IPS-NIHi7 (cell line): Measurements from ENCODE around the gene KIAA0513.
"Not testable (repeated sequence)": the region's sequence is repeated elsewhere in the genome, so short reads cannot be mapped to it uniquely, and the experiment has no call there.

Experiments
- DNase-seq: peaks from one replicate; pipeline ENCODE4 v3.0.0; 2012; ENCODE audit warnings: mixed read lengths; ENCODE audit errors: extremely low spot score

The KIAA0513 gene

GRCh38 chr16:85028685-85029407 is 1.3 kb downstream of the KIAA0513 start:
- no peak for DNase-seq

- no peak for DNase-seq
These were observed 1.8 kb downstream of the KIAA0513 start for GRCh38 chr16:85029408-85029784.

DNA sequence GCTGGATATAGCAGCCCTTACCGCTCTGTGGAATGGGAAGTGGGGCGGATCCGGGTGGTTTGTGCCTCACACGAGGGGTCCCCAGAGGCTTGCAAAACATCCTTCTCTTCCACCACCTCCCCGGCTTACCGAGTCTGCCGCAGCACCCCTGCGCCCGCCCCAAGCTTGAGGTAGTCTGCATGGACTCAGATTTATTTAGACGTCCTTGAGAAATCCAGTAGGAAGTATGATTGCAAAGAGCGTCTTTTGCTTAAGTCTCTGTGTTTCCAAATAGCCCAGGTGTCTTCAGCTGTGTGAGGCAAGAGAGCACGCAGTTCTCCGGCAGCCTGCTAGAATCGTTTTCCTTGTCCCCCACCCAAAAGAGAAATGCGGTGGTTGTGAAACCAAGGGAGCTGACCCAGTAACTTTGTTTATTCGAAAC is 2.4 kb downstream of the KIAA0513 start:
- no peak for DNase-seq

- DNase-seq = no peak
These were observed 3.9 kb downstream of the KIAA0513 start for GRCh38 chr16:85031451-85031850.

- DNase-seq = not testable (repeated sequence)
These were observed 4.6 kb downstream of the KIAA0513 start for GRCh38 chr16:85032187-85032586.

- peak; percentile 41 for DNase-seq
These were observed 5.6 kb downstream of the KIAA0513 start for GRCh38 chr16:85033171-85033570.

DNA sequence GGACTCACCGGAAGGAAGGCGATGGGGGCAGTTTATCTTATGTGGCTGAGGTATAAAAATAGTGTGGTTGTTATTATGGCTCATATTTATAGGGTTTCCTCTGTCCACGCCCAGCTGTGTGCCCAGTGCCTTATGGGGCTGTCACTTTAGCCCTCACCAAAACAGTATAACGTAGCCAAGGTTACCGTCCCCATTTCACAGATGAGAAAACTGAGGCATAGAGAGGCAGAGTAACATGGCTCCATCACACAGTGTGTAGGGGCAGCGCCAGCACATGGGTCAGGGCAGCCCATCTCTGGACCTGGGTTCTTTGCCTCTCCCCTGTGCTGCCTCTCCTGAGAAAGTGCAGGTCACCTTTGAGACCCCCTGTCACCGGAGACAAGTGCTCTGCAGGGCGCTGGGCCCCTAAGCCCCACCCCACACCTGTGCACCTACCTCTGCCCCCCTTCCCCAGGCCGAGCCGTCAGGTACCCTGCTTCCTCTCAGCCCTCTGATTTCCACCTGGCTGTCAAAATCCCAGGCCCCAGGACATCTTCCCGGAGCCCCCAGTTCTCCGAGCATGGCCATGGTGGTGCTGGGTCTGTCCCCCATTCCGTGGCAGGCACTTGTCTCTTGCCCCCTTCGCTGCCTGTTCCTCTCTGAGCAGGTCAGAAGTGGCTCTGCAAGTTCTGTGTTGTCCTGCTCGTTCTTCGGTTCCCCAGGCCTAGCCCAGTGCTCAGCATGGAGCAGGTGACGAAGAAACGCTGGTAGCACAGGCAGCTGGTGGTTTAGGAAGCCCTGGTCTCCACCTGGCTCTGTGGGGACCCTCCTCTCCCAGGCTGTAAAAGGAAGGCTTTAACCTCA is 7.2 kb downstream of the KIAA0513 start:
- DNase-seq = no peak

DNA sequence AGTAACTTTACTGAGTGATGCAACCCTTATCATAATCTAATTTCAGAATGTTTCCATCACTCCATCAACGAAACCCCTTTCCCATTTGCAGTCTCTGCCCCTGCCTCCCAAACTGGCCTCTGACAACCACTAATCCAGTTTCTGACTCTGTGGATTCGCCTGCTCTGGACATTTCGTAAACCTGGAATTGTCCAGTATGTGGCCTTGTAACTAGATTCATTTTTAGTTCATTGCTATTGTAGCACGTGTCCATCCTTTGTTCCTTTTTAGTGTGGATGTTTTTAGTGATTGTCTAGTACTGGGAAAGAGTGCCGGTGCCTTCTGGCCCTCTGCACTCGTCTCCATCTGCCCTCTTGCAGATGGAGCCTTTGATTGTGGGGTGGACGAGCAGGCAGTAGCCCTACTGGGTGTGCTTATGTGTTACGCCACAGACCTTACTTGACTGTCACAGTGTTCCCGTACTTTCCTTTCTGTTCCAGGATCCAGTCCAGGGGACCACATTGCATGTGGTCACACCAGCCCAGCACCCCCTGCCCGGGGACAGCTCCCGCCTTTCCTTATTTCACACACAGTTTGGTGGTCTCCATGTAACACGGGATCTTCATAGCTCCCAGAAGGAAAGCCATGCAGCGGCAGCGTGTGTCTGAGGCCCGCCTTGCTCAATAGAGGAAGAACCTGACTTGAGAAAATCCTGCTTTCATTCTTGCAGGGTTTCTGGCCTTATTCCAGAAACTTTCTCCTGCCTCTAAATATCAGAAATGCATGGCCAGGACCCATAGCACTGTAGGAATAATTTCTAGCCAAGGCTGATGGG is 8.8 kb downstream of the KIAA0513 start:
- no peak for DNase-seq

DNA sequence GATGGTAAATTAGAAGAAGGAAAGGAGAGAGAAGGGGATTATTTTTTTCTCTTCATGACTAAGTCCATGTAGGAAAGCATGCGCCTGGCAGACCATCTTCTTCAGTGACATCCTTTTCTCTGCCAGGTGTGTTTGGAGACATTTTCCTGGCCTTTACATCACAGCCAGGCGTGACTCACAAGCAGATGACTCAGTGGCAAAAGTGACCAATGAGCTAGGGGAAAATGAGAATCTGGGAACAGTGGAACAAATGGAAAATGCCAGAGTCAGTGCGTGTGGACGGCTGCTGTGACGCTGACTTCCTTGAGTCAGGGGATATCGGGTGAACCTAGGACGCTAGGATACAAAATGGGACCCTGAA is 9.4 kb downstream of the KIAA0513 start:
- no peak for DNase-seq

DNA sequence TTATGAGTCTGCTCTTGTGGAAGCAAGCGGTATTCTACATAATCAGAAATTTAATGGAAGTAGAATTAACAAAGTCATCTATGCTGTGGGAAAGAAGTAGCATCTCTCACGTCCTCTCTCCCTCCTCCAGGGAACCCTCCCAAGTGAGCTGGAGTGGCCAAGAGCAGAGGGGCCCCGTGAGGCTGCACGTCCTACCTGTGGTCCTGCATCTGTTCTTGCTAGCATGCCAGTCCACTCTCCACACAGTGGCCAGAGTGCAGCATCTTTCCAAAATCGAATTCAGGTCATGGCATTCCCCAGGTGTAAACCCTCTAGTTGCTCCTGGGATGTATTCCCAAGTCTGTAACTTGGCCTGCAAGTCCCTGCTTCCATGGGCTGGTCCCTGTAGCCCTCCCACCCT is 10.1 kb downstream of the KIAA0513 start:
- DNase-seq = no peak

DNA sequence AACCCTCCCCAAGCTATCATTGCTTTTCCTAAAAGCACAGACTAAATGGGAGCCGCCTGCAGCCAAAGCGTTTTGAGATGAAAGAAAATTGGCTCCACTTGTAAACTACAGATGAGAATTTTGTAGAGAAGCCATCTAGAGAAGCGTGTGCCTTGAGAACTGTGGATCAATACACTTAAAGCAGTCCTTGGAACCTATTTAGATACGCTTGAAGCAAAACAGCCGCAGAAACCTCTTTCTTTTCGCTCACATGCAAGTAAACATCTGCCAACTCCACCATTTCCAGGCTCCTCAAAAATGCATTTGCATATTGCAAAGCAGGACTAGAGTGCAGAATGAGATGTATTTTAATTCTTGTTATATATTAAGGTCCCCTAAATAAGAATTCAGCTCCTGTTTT is 13.1 kb downstream of the KIAA0513 start:
- no peak for DNase-seq

DNA sequence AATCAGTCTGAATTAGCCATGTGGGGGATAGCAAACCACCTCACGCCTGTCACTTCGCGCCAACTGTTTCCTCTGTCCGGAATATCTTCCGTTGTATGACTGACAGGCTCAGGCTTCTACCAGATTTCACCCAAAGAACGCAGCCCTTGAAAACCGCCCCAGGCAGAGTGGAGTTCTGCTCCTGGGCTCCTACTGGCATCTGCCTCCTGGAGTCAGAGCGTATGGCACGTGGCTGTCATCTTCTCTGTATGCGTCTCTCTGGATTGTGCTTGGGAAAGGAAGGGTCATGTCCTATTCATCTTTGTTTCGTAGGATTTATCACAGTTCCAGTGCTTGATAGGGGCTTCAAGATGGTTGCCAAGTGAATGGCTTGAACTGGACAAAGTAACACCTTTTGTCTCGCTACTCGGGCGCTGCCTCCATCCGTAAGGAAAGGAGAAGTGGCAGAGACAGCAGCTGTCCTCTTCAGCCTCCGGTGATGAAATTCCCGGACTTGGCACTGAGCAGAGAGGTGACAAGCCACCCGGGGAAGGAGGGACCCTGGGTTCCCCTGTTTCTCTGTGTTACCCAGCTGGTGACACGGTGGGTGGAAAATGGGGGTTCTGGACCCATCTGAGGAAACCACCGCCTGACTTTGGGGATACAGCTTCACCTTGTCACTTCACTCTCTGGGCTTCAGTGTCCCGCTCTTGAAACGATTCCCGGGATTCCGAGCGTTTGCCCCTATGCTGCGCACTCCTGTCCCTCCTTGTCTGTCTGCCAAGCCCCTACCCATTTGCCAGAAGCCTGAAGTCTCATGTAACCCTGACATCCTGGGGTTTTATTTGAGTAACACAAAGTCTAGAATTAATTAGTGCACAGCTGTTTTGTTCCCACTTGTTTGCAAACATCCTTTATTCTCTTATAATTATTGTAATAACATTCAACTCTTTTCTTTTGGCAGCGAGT is 13.9 kb downstream of the KIAA0513 start:
- DNase-seq = no peak

GRCh38 chr16:85042167-85042526 is 14.6 kb downstream of the KIAA0513 start:
- no peak for DNase-seq

DNA sequence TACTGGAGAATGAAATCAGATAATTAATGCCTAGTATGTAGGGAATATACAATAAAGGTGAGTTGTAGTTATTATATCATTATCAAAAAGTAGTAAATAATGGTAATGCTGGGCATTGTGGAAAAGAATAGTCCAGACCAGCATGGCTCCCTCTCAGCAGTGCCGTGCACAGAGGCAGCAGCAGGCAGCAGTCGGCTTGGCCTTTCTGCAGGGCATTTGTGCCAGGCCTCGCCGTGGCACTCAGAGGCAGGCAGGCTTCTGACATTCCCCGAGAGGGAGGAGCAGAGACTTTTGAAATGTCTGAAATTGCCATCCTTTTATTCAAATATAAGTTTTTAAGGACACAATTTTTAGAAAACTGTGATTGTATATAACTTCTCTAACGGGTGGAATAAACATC is 15.0 kb downstream of the KIAA0513 start:
- DNase-seq = no peak

DNA sequence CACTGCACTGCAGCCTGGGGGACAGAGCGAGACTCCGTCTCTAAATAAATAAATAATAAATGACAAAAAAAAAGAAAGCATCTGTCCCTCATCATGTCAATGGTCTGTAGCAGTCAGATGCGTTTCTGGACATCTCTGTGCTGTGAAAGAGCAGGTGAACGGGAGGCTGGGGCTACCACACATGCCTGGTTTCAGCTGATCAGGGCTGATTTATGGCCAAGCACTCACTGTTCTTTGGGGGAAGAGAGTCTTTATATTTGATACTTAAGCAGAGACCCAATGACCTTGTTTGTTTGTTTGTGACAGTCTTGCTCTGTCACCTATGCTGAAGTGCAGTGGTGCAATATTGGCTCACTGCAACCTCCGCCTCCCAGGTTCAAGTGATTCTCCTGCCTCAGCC is 17.5 kb downstream of the KIAA0513 start:
- no peak for DNase-seq

GRCh38 chr16:85045641-85046471 is 18.3 kb downstream of the KIAA0513 start:
- no peak for DNase-seq

DNA sequence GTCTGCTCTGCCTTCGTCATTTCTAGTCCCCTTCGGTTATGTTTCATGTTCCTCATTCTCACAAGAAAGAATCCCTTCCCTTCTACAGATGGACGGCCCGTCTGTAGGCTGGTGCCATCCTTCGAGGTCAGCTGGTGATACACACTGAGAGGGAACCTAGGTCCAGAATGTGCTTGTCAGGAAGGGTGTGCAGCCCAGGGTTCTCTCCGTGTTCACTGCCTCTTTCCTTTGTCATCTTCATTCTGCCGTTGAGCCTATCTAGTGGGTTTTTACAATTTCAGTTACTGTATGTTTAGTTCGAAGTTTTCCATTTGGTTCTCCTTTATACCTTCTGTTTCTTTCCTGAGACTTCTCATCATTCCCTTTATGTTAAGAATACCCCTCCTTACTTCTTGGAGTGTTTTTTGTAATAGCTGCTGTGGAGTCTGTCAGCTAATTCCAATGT is 18.9 kb downstream of the KIAA0513 start:
- DNase-seq = no peak

DNA sequence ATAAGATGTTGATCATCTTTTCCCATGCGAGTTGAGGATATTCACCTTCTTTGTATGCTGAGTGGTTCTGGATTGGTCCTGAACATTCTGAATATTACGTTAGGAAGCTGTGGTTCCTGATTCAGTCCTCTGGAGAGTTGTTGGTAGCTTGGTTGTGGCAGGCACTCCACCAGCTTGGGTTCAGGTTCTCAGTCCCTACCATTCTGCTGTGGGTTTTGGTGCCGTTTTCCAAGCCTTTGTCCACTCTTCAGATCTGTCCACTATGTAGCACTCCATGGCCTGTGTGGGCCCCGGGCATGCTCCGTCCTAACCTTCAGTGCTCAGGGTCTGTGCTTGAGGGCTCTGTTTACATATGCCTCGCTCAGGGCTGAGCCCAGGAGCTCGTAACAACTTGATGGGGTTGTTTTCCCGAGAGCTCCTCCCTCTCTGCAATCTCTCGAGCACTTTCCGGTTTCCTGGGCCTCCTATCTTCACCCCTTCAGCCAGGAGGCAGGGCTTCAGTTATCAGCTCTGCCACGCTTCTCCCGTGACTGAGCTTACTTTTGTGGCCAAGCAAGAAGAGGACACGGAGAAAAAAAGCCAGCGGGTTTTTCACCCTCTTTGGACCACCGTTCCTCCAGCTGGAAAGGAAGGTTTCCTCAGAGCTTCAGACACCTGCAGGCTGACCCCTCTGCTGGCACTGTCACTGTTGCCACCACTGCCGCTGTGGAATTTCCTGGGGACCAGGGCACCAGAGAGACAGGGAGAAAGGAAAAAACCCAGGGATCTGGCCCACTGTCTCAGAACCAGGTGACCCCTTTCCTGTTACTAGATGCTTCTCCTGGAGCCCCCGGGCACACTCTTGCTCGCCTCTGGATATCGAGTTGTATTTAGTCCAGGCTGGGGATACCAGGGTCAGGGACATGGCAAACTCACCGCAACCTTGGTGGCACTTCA is 19.6 kb downstream of the KIAA0513 start:
- DNase-seq = peak; percentile 40

DNA sequence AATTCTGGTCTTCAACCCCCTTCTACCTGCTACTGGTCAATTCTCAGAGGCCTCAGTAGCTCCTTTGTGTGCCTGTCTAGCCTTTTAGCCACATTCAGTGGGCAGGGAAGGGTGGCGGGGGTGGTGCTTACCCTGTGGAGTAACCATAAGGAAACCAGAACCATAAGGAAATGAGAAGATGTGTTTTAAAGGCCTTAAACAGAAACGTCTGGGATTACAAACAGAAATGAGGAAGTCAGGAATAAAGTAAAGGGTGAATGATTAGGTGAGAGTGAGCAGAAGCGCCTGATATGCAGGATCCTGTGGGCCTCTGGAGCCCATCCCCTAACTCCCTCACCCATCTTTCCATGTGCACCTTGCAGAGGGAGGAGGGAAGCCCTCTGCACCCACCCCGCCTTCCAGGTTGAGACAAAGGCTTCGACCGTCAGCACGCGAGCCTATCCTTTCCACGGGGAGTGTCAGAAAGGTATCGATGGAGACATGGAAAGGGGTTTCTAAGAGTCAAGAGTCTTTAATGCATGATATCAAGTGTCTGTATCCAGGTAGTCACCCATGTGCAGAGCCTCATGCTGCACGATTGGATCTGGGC is 20.4 kb downstream of the KIAA0513 start:
- no peak for DNase-seq
